ENCODE data around the gene FBXO38. TPM values are rescaled to one million over a fixed set of nuclear protein-coding genes. Genes with fewer than 3 reads are reported as not detected.

FBXO38 gene
- 28.1 and 42.9 TPM in 2 replicates for total RNA-seq
- polyA plus RNA-seq: 24.2 and 37.3 TPM in 2 replicates

DNA sequence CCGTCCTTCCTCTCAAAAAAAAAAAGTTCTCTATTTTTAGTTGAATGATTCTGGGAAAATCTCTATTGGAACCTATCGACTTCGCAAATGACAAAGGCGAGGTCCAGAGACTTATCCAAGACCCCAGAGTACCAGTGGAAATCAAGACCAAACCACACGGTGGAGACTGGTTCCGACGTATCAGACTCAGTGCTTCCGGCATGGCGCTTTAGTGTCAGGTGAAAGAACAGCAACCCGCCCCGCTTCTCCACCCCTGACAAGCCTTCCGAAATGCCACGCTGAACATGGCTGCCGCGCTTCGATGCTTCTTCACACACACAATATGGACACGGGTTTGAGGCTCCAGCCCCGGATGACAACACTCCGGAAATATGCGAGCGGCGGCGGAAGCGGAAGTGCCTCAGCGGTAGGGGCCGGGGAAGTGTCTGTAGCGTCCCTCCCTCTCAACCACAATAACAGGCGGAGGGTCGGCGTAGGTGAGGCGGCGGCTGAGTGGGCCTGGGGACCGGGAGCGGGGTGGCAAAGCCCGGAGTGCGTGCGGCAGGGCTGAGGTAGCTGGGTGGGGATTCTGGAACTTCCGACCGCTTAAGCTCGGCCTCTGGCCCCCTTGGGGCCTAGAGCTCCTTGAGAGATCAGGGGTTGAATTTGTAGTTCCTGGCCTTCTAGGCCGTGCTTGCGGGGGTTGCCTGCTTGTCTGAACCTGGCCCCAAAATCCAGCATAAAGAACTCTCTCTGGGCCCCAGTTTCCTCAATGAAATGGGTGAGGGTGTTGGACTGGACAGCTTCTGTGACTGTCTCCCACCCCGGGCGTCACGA, at the start of gene FBXO38:
TSS of gene FBXO38 (plus strand) at position 395 of the 816 bp plus-strand sequence. CDS start 10,819 bp downstream, outside the sequence.
- H3K27ac ChIP-seq: peak within 1 kb of the TSS; percentile 98

DNA sequence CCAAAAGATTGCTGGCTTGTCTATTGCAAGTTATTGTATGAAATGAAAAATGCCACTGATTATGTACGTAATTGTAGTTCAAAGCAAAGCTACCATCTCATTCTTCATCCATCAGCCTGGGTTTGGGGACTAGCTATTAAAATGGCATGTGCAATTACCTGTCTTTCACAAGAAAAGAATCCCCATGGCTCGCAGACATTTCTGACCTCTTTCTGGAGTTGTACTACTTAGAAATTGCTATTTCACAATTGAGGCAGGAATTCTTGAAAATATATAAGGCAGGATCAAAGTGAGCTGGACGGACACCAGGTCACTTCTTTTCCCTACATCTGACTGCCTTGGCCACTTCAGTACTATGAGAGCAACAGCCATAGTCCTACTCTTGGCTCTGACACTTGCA, 48.5 kb upstream of the FBXO38 start, which contains the start of gene SPINK9:
TSS of gene SPINK9 (plus strand) at position 301 of the 400 bp plus-strand sequence. CDS start at position 356, 55 bp downstream.
- H3K4me1 ChIP-seq (ENCODE audit: low read depth): no peaks in the 10 kb centered on the region
- no peak for DNase-seq (ENCODE audit: low read depth in 1 of 2, low spot score in 1 of 2)
- no peaks in the 10 kb centered on the region for H3K36me3 ChIP-seq
- no peak within 1 kb of the TSS for H3K4me3 ChIP-seq
- H3K27ac ChIP-seq: no peak within 1 kb of the TSS
- TF ChIP-seq, protein P1, sequence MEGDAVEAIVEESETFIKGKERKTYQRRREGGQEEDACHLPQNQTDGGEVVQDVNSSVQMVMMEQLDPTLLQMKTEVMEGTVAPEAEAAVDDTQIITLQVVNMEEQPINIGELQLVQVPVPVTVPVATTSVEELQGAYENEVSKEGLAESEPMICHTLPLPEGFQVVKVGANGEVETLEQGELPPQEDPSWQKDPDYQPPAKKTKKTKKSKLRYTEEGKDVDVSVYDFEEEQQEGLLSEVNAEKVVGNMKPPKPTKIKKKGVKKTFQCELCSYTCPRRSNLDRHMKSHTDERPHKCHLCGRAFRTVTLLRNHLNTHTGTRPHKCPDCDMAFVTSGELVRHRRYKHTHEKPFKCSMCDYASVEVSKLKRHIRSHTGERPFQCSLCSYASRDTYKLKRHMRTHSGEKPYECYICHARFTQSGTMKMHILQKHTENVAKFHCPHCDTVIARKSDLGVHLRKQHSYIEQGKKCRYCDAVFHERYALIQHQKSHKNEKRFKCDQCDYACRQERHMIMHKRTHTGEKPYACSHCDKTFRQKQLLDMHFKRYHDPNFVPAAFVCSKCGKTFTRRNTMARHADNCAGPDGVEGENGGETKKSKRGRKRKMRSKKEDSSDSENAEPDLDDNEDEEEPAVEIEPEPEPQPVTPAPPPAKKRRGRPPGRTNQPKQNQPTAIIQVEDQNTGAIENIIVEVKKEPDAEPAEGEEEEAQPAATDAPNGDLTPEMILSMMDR (IDR thresholded peaks at IDR 0.05; ENCODE audit: low read depth, low read length): no peak
- H3K27me3 ChIP-seq: no peaks in the 10 kb centered on the region
- H3K9me3 ChIP-seq (ENCODE audit: low read depth): no peaks in the 10 kb centered on the region

More for the DNA sequence above, at the start of gene FBXO38:
- TF ChIP-seq, protein P1 (IDR thresholded peaks at IDR 0.05; ENCODE audit: low read depth, low read length): no peak
- Histone ChIP-seq H3K4me1 (ENCODE audit: low read depth) (peaks cover 13% of the 10 kb centered on the region), H3K9me3 (ENCODE audit: low read depth) (no peaks in the 10 kb centered on the region), H3K36me3 (no peaks in the 10 kb centered on the region), H3K4me3 (peak within 1 kb of the TSS; percentile 95), H3K27me3 (no peaks in the 10 kb centered on the region)
- peak; percentile 98 for DNase-seq (ENCODE audit: low read depth in 1 of 2, low spot score in 1 of 2)

GRCh38 chr5:148336704-148337435, 46.9 kb upstream of the FBXO38 start:
- no peaks in the 10 kb centered on the region for H3K36me3 ChIP-seq
- no peak for DNase-seq (ENCODE audit: low read depth in 1 of 2, low spot score in 1 of 2)
- H3K4me3 ChIP-seq: no peak overlapping the region
- H3K27ac ChIP-seq: no peak overlapping the region
- TF ChIP-seq, protein P1 (IDR thresholded peaks at IDR 0.05; ENCODE audit: low read depth, low read length): no peak
- H3K27me3 ChIP-seq: no peaks in the 10 kb centered on the region
- no peaks in the 10 kb centered on the region for H3K4me1 ChIP-seq (ENCODE audit: low read depth)
- H3K9me3 ChIP-seq (ENCODE audit: low read depth): no peaks in the 10 kb centered on the region

GRCh38 chr5:148342371-148343045, 41.2 kb upstream of the FBXO38 start:
- Histone ChIP-seq H3K9me3 (ENCODE audit: low read depth) (no peaks in the 10 kb centered on the region), H3K27me3 (no peaks in the 10 kb centered on the region), H3K27ac (no peak overlapping the region), H3K36me3 (no peaks in the 10 kb centered on the region), H3K4me1 (ENCODE audit: low read depth) (no peaks in the 10 kb centered on the region), H3K4me3 (no peak overlapping the region)
- DNase-seq (ENCODE audit: low read depth in 1 of 2, low spot score in 1 of 2): no peak
- TF ChIP-seq, protein P1 (IDR thresholded peaks at IDR 0.05; ENCODE audit: low read depth, low read length): no peak

DNA sequence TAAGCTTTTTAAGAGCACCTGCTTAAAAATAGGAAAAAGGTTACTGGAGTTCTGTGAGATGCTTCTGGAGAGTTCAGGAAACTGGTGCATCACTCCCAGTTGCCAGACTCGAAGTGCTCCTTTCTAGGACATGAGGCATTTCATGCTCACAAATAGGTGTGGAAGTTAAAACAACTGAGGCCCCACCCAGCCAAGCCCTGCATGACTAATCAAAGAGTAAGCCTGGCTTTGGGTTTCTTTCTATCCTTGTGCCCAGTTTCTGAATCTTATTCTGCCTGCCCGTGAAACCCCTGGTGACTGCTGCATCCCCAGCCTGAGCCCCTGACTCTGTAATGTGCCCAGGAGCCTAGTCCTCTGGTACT, 40.7 kb upstream of the FBXO38 start:
- H3K9me3 ChIP-seq (ENCODE audit: low read depth): no peaks in the 10 kb centered on the region
- no peak overlapping the region for H3K27ac ChIP-seq
- H3K4me3 ChIP-seq: no peak overlapping the region
- H3K4me1 ChIP-seq (ENCODE audit: low read depth): no peaks in the 10 kb centered on the region
- DNase-seq (ENCODE audit: low read depth in 1 of 2, low spot score in 1 of 2): no peak
- no peaks in the 10 kb centered on the region for H3K27me3 ChIP-seq
- H3K36me3 ChIP-seq: no peaks in the 10 kb centered on the region
- TF ChIP-seq, protein P1 (IDR thresholded peaks at IDR 0.05; ENCODE audit: low read depth, low read length): no peak
